Urinary bladder (tissue), 4 donors: ENCODE results near the gene GNG2. TPM values are rescaled to one million over a fixed set of nuclear protein-coding genes. Genes with fewer than 3 reads are reported as not detected.
A peak's percentile ranks its signal among the peaks of the same experiment; 100 is the strongest.

Source experiments
- DNase-seq: peaks from one replicate; pipeline ENCODE4 v3.0.0-alpha.2; 2015; ENCODE audit errors: extremely low spot score
- H3K27ac ChIP-seq: one replicate; pipeline ENCODE4 v1.5.1; 2013; ENCODE audit warnings: low read depth, mild to moderate bottlenecking, moderate library complexity
- H3K36me3 ChIP-seq: one replicate; pipeline ENCODE4 v1.6.1; 2013; ENCODE audit warnings: mild to moderate bottlenecking, moderate library complexity; ENCODE audit not compliant: insufficient read depth
- H3K4me1 ChIP-seq: one replicate; pipeline ENCODE4 v1.6.1; 2013; ENCODE audit warnings: mild to moderate bottlenecking, moderate library complexity; ENCODE audit not compliant: insufficient read depth
- H3K4me3 ChIP-seq: one replicate; pipeline ENCODE4 v1.5.1; 2013; ENCODE audit warnings: low read depth, low read length
- WGBS: extraction: QIAGEN DNeasy Blood & Tissue Kit; methylation state at CpG from one replicate; pipeline ENCODE4 v1.1.7; 2013; 5-methylcytosine and 5-hydroxymethylcytosine counted together
- polyA plus RNA-seq: library from polyadenylated mRNA; stranded (reverse); fragments of 200-250 nt; gene quantifications from one replicate; pipeline ENCODE4 v1.2.3, GENCODE V29; 2013
- total RNA-seq: library from RNA; depleted of rRNA; stranded (reverse); fragments of >200 nt; gene quantifications from one replicate; pipeline ENCODE4 v1.2.3, GENCODE V29; 2014
- donor health status: healthy with polysubstance abuse.
- donor health status: healthy.

GNG2 gene
- total and polyA plus RNA-seq, 2 donors: 9.6 to 44.1 TPM

- H3K27ac ChIP-seq: no peak overlapping the region
- H3K4me1 ChIP-seq: no peaks in the 10 kb centered on the region
- no peaks in the 10 kb centered on the region for H3K36me3 ChIP-seq
- DNase-seq: peak; percentile 53
- 24% methylated on average over 17 of the region's 17 CpGs for WGBS
- H3K4me3 ChIP-seq: no peak overlapping the region
These were observed 118.8 kb downstream of the GNG2 start for GRCh38 chr14:51979088-51979709.

GRCh38 chr14:51981218-51981854 lies 120.9 kb downstream of the GNG2 start:
- 88% methylated on average over 4 of the region's 4 CpGs for whole genome bisulfite sequencing
- no peak for DNase-seq
- no peaks in the 10 kb centered on the region for H3K36me3 ChIP-seq

GRCh38 chr14:51988221-51988620 lies 127.8 kb downstream of the GNG2 start:
- WGBS: 42% methylated on average over 1 of the region's 1 CpG
- DNase-seq: no peak
- no peaks in the 10 kb centered on the region for H3K4me1 ChIP-seq
- no peaks in the 10 kb centered on the region for H3K36me3 ChIP-seq
- H3K27ac ChIP-seq: no peak overlapping the region
- H3K4me3 ChIP-seq: no peak overlapping the region

More at GRCh38 chr14:51981218-51981854, 120.9 kb downstream of the GNG2 start:
- Histone ChIP-seq H3K27ac (no peak overlapping the region), H3K4me3 (no peak overlapping the region), H3K4me1 (no peaks in the 10 kb centered on the region)

- H3K36me3 ChIP-seq: no peaks in the 10 kb centered on the region
- peak; percentile 76 for DNase-seq
- peak within 1 kb of the TSS; percentile 86 for H3K27ac ChIP-seq
- WGBS: under 1% methylated on average over 72 of the region's 72 CpGs
- no peaks in the 10 kb centered on the region for H3K4me1 ChIP-seq
- H3K4me3 ChIP-seq: peak within 1 kb of the TSS; percentile 95
These were observed 129.2 kb downstream of the GNG2 start, which contains the start of gene RTRAF for GRCh38 chr14:51989293-51990234. TSS of gene RTRAF (plus strand) at chr14:51989546. CDS start at chr14:51989640, 94 bp downstream.

GRCh38 chr14:51990488-51990887 lies 130.1 kb downstream of the GNG2 start:
- WGBS: 76% methylated on average over 3 of the region's 3 CpGs
- H3K27ac ChIP-seq: no peak overlapping the region
- no peaks in the 10 kb centered on the region for H3K4me1 ChIP-seq
- DNase-seq: no peak
- H3K36me3 ChIP-seq: peaks cover 2% of the 10 kb centered on the region
- H3K4me3 ChIP-seq: peak overlapping the region; percentile 95

- Histone ChIP-seq H3K27ac (no peak overlapping the region), H3K4me1 (no peaks in the 10 kb centered on the region), H3K4me3 (no peak overlapping the region), H3K36me3 (peaks cover 2% of the 10 kb centered on the region)
- DNase-seq: no peak
- 72% methylated on average over 3 of the region's 3 CpGs for WGBS
These were observed 133.0 kb downstream of the GNG2 start for GRCh38 chr14:51993285-51993920.

GRCh38 chr14:51996148-51996746 lies 135.8 kb downstream of the GNG2 start:
- H3K4me1 ChIP-seq: no peaks in the 10 kb centered on the region
- 58% methylated on average over 4 of the region's 4 CpGs for WGBS
- DNase-seq: no peak
- no peak overlapping the region for H3K4me3 ChIP-seq
- no peak overlapping the region for H3K27ac ChIP-seq
- H3K36me3 ChIP-seq: peaks cover 2% of the 10 kb centered on the region

GRCh38 chr14:51998348-51998747 lies 137.9 kb downstream of the GNG2 start:
- Histone ChIP-seq H3K27ac (no peak overlapping the region), H3K4me1 (no peaks in the 10 kb centered on the region), H3K36me3 (peaks cover 2% of the 10 kb centered on the region), H3K4me3 (no peak overlapping the region)
- DNase-seq: no peak

- Histone ChIP-seq H3K36me3 (peaks cover 3% of the 10 kb centered on the region), H3K27ac (no peak overlapping the region)
These were observed 138.7 kb downstream of the GNG2 start for GRCh38 chr14:51999084-51999483.

GRCh38 chr14:52000019-52000582 lies 139.7 kb downstream of the GNG2 start:
- no peak for DNase-seq
- H3K36me3 ChIP-seq: peaks cover 3% of the 10 kb centered on the region
- 36% methylated on average over 3 of the region's 3 CpGs for WGBS
- no peak overlapping the region for H3K4me3 ChIP-seq
- no peak overlapping the region for H3K27ac ChIP-seq
- H3K4me1 ChIP-seq: no peaks in the 10 kb centered on the region

More at GRCh38 chr14:51999084-51999483, 138.7 kb downstream of the GNG2 start:
- WGBS: 68% methylated on average over 2 of the region's 2 CpGs
- Histone ChIP-seq H3K4me1 (no peaks in the 10 kb centered on the region), H3K4me3 (no peak overlapping the region)
- DNase-seq: no peak

GRCh38 chr14:52000696-52001095 lies 140.3 kb downstream of the GNG2 start:
- no peak overlapping the region for H3K27ac ChIP-seq
- WGBS: 51% methylated on average over 3 of the region's 3 CpGs
- no peak overlapping the region for H3K4me3 ChIP-seq
- no peak for DNase-seq
- peaks cover 5% of the 10 kb centered on the region for H3K36me3 ChIP-seq
- no peaks in the 10 kb centered on the region for H3K4me1 ChIP-seq

- WGBS: 80% methylated on average over 4 of the region's 4 CpGs
- Histone ChIP-seq H3K27ac (no peak overlapping the region), H3K4me3 (no peak overlapping the region), H3K36me3 (peaks cover 6% of the 10 kb centered on the region), H3K4me1 (no peaks in the 10 kb centered on the region)
- DNase-seq: no peak
These were observed 142.1 kb downstream of the GNG2 start for GRCh38 chr14:52002542-52002941.

- DNase-seq: no peak
- H3K4me3 ChIP-seq: no peak overlapping the region
- no peak overlapping the region for H3K27ac ChIP-seq
- peaks cover 6% of the 10 kb centered on the region for H3K36me3 ChIP-seq
- 52% methylated on average over 3 of the region's 3 CpGs for WGBS
- H3K4me1 ChIP-seq: no peaks in the 10 kb centered on the region
These were observed 142.9 kb downstream of the GNG2 start for GRCh38 chr14:52003324-52003723.
